ENCODE measurements around the gene LRCOL1.

- TF ChIP-seq POLR2A (IDR thresholded peaks at IDR 0.05) (no peak), CTCF (IDR thresholded peaks at IDR 0.05) (no peak)
These were observed 3.6 kb upstream of the LRCOL1 start for GRCh38 chr12:132614029-132614428.
